GM12878 (cell line): ENCODE results near the gene ZNF512B. TPM values are rescaled to one million over a fixed set of nuclear protein-coding genes. Genes with fewer than 3 reads are reported as not detected.
A peak's percentile ranks its signal among the peaks of the same experiment; 100 is the strongest.

ENCODE experiments used
- ATAC-seq: fragments of 200-7000 bp; cut with Tn5 transposase; 3 replicates; pipeline ENCODE4 v1.9.1; 2020; ENCODE audit warnings: mild to moderate bottlenecking, moderate library complexity
- BruUV-seq: library from RNA; stranded (reverse); fragments of 400-500 nt; replicated peaks from 2 replicates; lab custom pipeline; 2021; lab: Mats Ljungman, UMichigan
- CTCF ChIA-PET: fragments of 300-600 bp; sonication (Branson Sonifier 250); formaldehyde crosslinking; extraction: SDS; loops from one replicate; lab custom pipeline; 2021; ENCODE audit warnings: inconsistent platforms; lab: Yijun Ruan, JAX
- POLR2A ChIA-PET: fragments of 350-600 bp; formaldehyde crosslinking; extraction: SDS; loops from one replicate; lab custom pipeline; 2021; ENCODE audit warnings: inconsistent platforms; lab: Charles Lee
- RAD21 ChIA-PET: fragments of 300-600 bp; sonication (Branson Sonifier 250); formaldehyde crosslinking; loops from one replicate; lab custom pipeline; 2023; ENCODE audit warnings: antibody characterized with exemption; ENCODE audit not compliant: unreplicated experiment; lab: Charles Lee
- SMC1A ChIA-PET: fragments of 300-600 bp; sonication (Branson Sonifier 250); formaldehyde crosslinking; loops from one replicate; lab custom pipeline; 2023; ENCODE audit not compliant: unreplicated experiment, uncharacterized antibody; lab: Charles Lee
- DNase-seq: peaks from one replicate; pipeline ENCODE4 v3.0.0-alpha.2; 2011; ENCODE audit warnings: low read depth, low spot score
- FAIRE-seq: peaks from 3 replicates; lab custom pipeline; 2011; peaks lifted over from hg19 to GRCh38; lab: Jason Lieb, UNC
- H2AFZ ChIP-seq: 2 replicates; pipeline ENCODE4 v1.6.0; 2011; ENCODE audit warnings: low read depth, low read length, control low read depth; ENCODE audit not compliant: control insufficient read depth
- H3K27ac ChIP-seq: 2 replicates; pipeline ENCODE4 v1.5.1; 2011; ENCODE audit warnings: control low read depth; ENCODE audit not compliant: control insufficient read depth, insufficient read depth
- H3K27me3 ChIP-seq, 2 experiments: replicated peaks in 1 of 2; 2 replicates each; pipeline versions ENCODE4 v1.6.0 to v1.6.1; 2011; ENCODE audit warnings: low read length in 1 of 2; ENCODE audit not compliant: control insufficient read depth in 2 of 2, insufficient read depth in 2 of 2
- H3K36me3 ChIP-seq, 2 experiments: 2 replicates each; pipeline ENCODE4 v1.5.1; 2011; ENCODE audit warnings: low read length in 1 of 2; ENCODE audit not compliant: control insufficient read depth in 2 of 2, insufficient read depth in 2 of 2
- H3K4me1 ChIP-seq: 2 replicates; pipeline ENCODE4 v1.6.1; 2011; ENCODE audit warnings: mild to moderate bottlenecking, low read length, moderate library complexity, mixed read lengths; ENCODE audit not compliant: control insufficient read depth, insufficient read depth
- H3K4me2 ChIP-seq: 2 replicates; pipeline ENCODE4 v1.6.0; 2011; ENCODE audit warnings: control low read depth; ENCODE audit not compliant: control insufficient read depth, insufficient read depth
- H3K4me3 ChIP-seq: fragments of 200-600 bp; sonication (generic); 2 replicates; pipeline ENCODE4 v1.5.1; 2016
- H3K79me2 ChIP-seq: 2 replicates; pipeline ENCODE4 v1.6.0; 2011; ENCODE audit warnings: low read length; ENCODE audit not compliant: control insufficient read depth, insufficient read depth
- H3K9ac ChIP-seq: 2 replicates; pipeline ENCODE4 v1.8.0; 2011; ENCODE audit warnings: low read length, control low read depth, mixed read lengths; ENCODE audit not compliant: control insufficient read depth, insufficient read depth
- H3K9me3 ChIP-seq: replicated peaks from 3 replicates; pipeline ENCODE4 v1.5.1; 2011; ENCODE audit warnings: mild to moderate bottlenecking, low read length; ENCODE audit not compliant: control insufficient read depth, insufficient read depth
- H4K20me1 ChIP-seq: 2 replicates; pipeline ENCODE4 v1.6.0; 2011; ENCODE audit not compliant: control insufficient read depth, insufficient read depth
- CBX3 ChIP-seq: fragments of 200-600 bp; sonication (generic); IDR thresholded peaks from 2 replicates; pipeline ENCODE4 v1.6.1; 2016; ENCODE audit warnings: low read depth, borderline replicate concordance
- CHD4 ChIP-seq: fragments of 200-600 bp; sonication (generic); IDR thresholded peaks from 2 replicates; pipeline ENCODE4 v1.6.1; 2016; ENCODE audit warnings: mild to moderate bottlenecking
- LARP7 ChIP-seq: fragments of 450-650 bp; IDR thresholded peaks from 2 replicates; pipeline ENCODE4 v1.6.1; 2017; ENCODE audit warnings: mild to moderate bottlenecking
- MYB ChIP-seq: fragments of 150-350 bp; IDR thresholded peaks from 2 replicates; pipeline ENCODE4 v1.6.1; 2014; ENCODE audit warnings: mild to moderate bottlenecking, low read depth, low read length, borderline replicate concordance
- POLR2A ChIP-seq: IDR thresholded peaks from 2 replicates; pipeline ENCODE4 v1.6.1; 2011; ENCODE audit warnings: low read depth, mild to moderate bottlenecking, low read length
- TARDBP ChIP-seq: IDR thresholded peaks from 2 replicates; pipeline ENCODE4 v1.6.1; 2016; ENCODE audit warnings: borderline replicate concordance
- YY1 ChIP-seq: IDR thresholded peaks from 2 replicates; pipeline ENCODE4 v1.6.1; 2011; ENCODE audit warnings: low read depth, mild to moderate bottlenecking, low read length
- WGBS: methylation state at CpG from one replicate; pipeline ENCODE4 v1.1.6; 2016; ENCODE audit warnings: low lambda C conversion rate; ENCODE audit not compliant: insufficient replicate concordance, insufficient coverage; ENCODE audit errors: missing lambda C conversion rate; 5-methylcytosine and 5-hydroxymethylcytosine counted together
- in situ Hi-C: fragments of 300-500 bp; cut with MboI; formaldehyde crosslinking; loops from 9 replicates; pipeline ENCODE4 v1.14.3; 2018; ENCODE audit warnings: mixed read lengths
- intact Hi-C: fragments of 100-400 bp; cut with micrococcal nuclease; formaldehyde crosslinking; loops from one replicate; pipeline ENCODE4 v1.14.2; 2022; ENCODE audit not compliant: unreplicated experiment
- polyA plus RNA-seq, 11 experiments: library from polyadenylated mRNA; depleted of rRNA in 4 of 11; unstranded in 6 of 11; stranded (reverse) in 5 of 11; fragments of >200 nt; fragmentation: Nextera tagmentation in 4 of 11; fragmentation: Illumina TruSeq in 1 of 11; extraction: Ambion mirVana in 4 of 11; extraction: Trizol in 1 of 11; gene quantifications; 1 replicate in 1 of 11; 2 replicates in 10 of 11; pipeline versions ENCODE4 v1.2.1 to v1.2.3, GENCODE V29; 2011 to 2016; ENCODE audit warnings: inconsistent platforms in 2 of 11, missing spikeins in 2 of 11, low read depth in 1 of 11
- total RNA-seq, 4 experiments: library from RNA; depleted of rRNA in 3 of 4; stranded (reverse); fragments of >200 nt in 3 of 4; fragmentation: Illumina TruSeq in 1 of 4; extraction: Trizol in 1 of 4; gene quantifications; 2 replicates each; pipeline versions ENCODE4 v1.2.1 to v1.2.3, GENCODE V29; 2013 to 2021
- TF ChIP-seq, protein P1 (sequence below): IDR thresholded peaks from 2 replicates; pipeline ENCODE4 v1.6.1; 2012; ENCODE audit warnings: improper control_type of control experiment, low read depth, low read length; ENCODE audit not compliant: insufficient replicate concordance

Gene ZNF512B
- total and polyA plus RNA-seq, 10 of the 15 experiments (the other 5 are each of a cell fraction or from before 2014, with no cell fraction given): 0.06 to 23.9 (median 4.0) TPM

DNA sequence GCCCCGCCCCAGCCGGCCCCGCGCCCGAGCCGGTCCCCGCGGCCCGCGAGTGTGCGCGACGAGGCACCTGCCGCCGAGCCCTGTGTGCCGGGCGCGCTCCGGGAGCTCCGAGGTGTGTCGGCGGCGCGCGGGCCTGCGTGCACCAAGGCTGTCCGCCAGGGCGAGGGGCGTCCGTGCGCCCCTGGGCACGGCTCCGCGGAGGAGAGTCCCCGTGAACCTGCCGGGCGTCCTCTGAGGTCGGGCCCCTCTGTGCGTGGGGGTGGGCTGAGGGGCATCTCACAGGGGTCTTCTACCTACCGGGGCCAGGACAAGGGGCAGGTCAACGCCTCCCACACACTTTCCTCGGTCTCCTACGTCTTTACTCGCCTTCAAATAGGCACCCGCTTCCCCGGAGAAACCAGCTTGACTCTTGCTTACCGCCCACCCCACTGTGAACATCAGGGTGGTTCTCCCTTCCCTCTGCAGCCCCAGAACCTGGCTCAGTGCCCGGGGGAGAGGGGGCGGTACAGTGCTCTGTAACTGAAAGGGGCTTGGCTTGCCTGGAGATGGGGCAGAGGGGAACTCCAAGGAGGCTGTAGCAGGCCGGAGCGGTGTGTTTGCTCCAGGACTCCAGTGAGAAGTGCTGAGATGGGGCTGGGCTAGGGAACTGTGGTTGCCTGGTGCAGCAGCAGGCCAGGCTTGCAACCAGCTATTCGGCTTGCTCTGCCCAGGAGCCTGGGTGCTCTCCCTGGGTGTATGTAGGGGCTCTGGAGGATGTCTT lies 10.0 kb upstream of the ZNF512B start, which contains the start of gene SAMD10 (continued):
- TF ChIP-seq, protein P1, sequence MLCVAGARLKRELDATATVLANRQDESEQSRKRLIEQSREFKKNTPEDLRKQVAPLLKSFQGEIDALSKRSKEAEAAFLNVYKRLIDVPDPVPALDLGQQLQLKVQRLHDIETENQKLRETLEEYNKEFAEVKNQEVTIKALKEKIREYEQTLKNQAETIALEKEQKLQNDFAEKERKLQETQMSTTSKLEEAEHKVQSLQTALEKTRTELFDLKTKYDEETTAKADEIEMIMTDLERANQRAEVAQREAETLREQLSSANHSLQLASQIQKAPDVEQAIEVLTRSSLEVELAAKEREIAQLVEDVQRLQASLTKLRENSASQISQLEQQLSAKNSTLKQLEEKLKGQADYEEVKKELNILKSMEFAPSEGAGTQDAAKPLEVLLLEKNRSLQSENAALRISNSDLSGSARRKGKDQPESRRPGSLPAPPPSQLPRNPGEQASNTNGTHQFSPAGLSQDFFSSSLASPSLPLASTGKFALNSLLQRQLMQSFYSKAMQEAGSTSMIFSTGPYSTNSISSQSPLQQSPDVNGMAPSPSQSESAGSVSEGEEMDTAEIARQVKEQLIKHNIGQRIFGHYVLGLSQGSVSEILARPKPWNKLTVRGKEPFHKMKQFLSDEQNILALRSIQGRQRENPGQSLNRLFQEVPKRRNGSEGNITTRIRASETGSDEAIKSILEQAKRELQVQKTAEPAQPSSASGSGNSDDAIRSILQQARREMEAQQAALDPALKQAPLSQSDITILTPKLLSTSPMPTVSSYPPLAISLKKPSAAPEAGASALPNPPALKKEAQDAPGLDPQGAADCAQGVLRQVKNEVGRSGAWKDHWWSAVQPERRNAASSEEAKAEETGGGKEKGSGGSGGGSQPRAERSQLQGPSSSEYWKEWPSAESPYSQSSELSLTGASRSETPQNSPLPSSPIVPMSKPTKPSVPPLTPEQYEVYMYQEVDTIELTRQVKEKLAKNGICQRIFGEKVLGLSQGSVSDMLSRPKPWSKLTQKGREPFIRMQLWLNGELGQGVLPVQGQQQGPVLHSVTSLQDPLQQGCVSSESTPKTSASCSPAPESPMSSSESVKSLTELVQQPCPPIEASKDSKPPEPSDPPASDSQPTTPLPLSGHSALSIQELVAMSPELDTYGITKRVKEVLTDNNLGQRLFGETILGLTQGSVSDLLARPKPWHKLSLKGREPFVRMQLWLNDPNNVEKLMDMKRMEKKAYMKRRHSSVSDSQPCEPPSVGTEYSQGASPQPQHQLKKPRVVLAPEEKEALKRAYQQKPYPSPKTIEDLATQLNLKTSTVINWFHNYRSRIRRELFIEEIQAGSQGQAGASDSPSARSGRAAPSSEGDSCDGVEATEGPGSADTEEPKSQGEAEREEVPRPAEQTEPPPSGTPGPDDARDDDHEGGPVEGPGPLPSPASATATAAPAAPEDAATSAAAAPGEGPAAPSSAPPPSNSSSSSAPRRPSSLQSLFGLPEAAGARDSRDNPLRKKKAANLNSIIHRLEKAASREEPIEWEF: no peak
- no peak for TF ChIP-seq MYB
- TF ChIP-seq CBX3: no peak
- TF ChIP-seq LARP7: peak; percentile 60; the same call in 1 of the 2 replicates
- no peak for TF ChIP-seq CHD4

DNA sequence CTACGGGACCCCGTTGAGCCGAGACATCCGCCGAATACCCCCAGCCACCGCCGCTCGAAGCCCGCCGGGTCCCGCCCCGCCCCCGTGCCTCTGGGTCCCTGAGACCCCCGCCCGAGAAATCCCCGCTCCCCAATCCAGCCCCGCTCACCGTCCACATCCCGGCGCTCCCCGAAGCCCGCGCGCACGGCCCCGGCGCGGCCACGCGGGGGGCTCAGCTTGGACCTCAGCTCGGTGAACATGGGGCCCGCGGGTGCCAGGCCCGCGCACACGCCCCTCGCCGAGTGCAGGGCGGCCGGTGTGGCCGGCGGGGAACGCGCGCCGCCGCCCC lies 9.5 kb upstream of the ZNF512B start:
- no peak overlapping the region; the same call in 1 of the 2 replicates for H2AFZ ChIP-seq
- peak overlapping the region; percentile 96 for H3K4me3 ChIP-seq
- H3K36me3 ChIP-seq: peaks cover 8 to 15% of the 10 kb centered on the region in 2 experiments; a peak in 3 of 4 replicates
- ATAC-seq: no peak
- H3K4me2 ChIP-seq: peak overlapping the region; percentile 93
- peaks cover 59% of the 10 kb centered on the region for H3K79me2 ChIP-seq
- 0% methylated on average over 37 of the region's 47 CpGs for WGBS
- ChIA-PET POLR2A (interaction anchor here (0.7 to 4.1 kb wide), 6 partner anchors 35 to 928 kb away, joined by 4 to 63 read pairs (median 8); partner anchors contain the start of genes C20orf204, OPRL1 and RGS19), CTCF (interaction anchor here (1.8 to 2.5 kb wide), 6 partner anchors 25 to 441 kb away, joined by 4 to 67 read pairs (median 10); partner anchors contain the start of genes C20orf204 and TPD52L2), SMC1A (interaction anchor here (1.5 to 4.1 kb wide), 5 partner anchors 29 to 86 kb away, joined by 4 to 52 read pairs (median 9); partner anchors contain the start of gene C20orf204), RAD21 (interaction anchor here (1.0 to 4.4 kb wide), 9 partner anchors 24 to 442 kb away, joined by 3 to 92 read pairs (median 7); partner anchors contain the start of genes ARFRP1, C20orf204, PTK6 and ZGPAT)
- BruUV-seq: no TSS peak
- TF ChIP-seq YY1: no peak
- TF ChIP-seq TARDBP: no peak
- peak; percentile 23; the same call in 1 of the 2 replicates for TF ChIP-seq POLR2A
- intact Hi-C loops: no loop called here
- no peak for FAIRE-seq
- H3K9me3 ChIP-seq: no peaks in the 10 kb centered on the region
- no peak for DNase-seq
- peaks cover 23% of the 10 kb centered on the region for H3K4me1 ChIP-seq
- H3K27me3 ChIP-seq: no peaks in the 10 kb centered on the region
- peak overlapping the region; percentile 92 for H3K27ac ChIP-seq
- H4K20me1 ChIP-seq: no peaks in the 10 kb centered on the region
- in situ Hi-C loops: no loop called here
- peak overlapping the region; percentile 68 for H3K9ac ChIP-seq
